ENCODE data around the gene ASTN2.

Gene ASTN2

DNA sequence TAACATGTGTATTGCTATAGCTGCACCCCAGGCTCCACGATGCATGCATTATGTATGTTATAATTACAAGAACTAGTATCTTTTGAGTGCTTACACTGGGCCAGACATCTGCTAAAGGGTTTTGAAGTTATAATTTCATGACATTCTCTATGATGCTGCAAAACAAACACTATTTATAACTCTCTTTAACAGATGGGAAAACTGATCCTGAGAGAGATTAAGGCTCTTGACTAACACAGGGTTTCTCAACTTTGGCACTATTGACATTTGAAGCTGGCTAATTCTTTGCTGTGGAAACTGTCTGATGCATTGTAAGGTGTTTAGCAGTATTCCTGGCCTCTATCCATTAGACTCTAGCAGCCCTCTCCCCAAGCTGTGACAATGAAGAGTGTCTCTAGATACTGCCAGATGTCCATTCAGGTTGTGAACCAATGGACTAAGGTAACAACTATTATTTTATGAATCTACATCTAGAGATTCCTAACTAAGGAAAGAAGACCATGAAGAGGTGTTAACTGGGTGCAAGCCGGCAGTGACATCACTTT lies 258.6 kb downstream of the ASTN2 start:
- DNase-seq, result no peak

DNA sequence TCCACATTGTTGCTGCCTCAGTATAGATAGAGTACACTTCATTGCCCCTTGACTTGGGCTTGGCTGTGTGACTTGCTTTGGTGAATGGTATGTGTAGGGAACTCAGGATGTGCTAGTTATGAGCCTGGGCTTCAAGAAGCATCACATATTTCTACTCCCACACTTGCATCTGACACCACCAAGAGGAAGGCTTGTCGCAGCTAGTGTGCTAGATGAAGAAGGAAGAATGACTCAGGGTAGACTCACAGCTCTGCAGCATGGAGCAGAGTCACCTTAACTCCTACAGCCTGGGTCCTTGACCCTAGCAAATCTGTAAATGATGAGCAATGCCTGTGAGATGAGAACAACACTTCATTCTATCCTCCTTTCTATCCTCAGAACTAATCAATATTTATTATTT lies 261.8 kb downstream of the ASTN2 start:
- no peak for DNase-seq

DNA sequence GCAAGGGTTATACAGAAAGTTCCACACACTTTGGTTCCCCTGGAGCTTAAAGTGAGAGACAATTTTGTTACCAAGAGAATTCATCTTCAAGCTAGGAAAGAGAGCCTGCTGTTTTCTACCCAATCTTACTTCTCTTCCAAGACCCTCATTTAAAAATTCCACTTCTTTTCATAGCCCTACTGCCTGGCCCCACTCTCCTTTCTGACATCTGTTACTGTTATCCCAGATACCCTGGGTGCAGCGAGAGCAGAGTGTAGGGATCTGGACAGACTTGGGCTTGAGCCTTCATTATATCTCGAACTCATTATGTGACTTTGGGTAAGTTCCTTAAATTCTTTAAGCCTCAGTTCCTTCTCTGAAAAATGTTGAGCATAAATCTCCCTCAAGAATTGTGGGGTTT lies 263.1 kb downstream of the ASTN2 start:
- no peak for DNase-seq

DNA sequence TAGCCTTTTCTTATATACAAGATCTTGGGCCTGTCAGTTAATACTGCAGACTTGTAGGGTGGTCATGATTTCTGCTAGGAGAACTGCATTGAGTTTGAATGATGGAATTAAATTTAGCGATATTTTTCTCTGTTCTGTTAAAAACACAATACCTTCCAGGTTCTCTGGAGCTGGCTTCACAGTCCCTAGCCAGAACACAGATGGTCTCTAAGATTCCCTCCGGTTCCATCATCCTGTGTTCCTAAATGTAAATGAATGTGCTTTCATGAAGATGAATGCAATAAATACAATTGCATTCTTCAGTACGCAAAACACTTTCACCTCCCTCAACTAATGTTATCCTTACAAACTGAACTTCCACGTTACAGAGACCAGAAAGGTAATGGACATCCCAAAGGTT lies 264.9 kb downstream of the ASTN2 start:
- DNase-seq, result no peak

DNA sequence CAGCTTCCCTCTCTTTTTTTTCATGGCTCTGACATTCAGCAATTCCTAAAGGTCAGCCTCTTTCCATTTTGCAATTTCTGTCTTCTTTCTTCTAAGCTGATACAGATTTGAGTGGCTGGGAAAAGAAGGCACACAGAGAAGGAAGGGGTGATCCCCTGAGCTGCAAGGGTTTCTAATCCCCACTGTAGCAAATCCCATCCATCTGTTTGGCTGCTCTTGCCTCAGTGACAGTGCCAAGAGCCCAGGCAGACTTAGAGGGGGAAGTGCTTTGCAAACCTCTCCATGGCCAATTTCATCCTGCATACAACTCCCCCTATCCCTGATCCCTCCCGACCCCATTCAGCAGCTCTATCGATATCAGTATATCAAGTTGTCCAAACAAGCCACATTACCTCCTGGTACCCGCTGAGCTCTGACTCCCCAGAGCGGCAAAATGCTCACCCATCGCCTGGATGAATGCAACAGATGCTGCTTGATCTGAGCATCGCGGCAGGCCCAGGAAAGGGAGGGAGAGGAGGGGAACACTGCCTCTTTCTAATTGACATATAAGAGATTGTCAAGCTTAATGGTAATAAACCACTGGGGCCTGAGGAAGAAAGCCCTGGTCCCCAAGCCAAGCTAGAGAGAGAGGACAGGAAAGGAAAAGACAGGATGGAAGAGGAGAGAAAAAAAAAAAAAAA lies 268.9 kb downstream of the ASTN2 start:
- no peak for DNase-seq

DNA sequence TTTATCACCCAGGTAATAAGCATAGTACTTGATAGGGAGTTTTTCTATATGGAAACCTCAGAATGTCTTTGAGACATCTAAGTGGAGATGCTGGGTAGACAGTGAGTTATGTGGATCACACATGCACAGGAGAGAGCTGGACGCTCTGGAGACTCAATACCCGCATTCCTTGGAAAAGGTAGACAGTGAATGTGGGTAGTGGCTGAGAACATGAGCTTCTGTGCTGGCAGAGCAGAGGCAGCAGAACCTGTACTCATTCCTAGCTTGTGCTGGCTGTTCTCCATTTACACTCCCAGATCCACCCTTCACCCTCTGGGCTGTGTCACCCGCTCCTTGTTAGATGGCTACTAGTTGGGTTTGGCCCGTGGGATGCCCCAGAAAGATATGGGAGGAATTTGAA lies 269.8 kb downstream of the ASTN2 start:
- DNase-seq, result no peak

DNA sequence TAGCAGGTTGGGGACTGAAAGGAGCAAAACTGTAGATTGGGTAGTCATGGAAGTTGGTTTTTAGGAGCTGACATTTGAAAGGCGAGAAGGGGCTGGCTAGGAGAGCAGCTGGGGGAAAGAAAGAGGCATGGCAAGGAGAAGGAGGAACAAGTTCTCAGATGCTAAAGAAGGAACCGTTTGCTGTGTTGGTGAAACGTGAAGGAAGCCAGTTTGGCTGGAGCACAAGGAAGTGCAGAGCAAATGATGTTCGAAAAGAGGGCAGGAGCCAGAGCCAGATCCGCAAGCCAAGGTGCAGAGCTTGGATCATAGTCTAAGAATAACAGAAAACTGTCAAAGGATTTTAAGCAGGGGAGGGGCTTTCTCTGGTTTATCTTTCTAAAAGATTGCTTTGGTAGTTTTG lies 276.6 kb downstream of the ASTN2 start:
- no peak for DNase-seq

DNA sequence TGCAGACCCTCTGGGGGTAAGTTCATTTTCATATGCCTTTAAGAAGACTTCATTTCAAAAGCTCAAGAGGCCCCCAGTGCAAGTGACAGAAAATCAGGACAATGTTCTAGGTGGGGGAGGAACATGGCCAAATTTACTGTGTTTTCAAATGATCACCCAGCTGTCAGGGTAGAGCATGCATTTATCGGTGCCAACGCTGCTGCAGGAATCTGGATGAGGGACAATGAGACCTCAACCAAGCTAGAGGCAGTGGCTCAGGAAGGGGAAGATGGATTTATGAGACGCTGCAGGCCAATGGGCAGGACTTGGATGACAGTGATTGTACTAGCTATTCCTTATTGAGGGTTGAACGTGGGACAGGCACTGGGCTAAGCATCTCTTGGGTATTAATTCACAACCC lies 278.4 kb downstream of the ASTN2 start:
- no peak for DNase-seq

DNA sequence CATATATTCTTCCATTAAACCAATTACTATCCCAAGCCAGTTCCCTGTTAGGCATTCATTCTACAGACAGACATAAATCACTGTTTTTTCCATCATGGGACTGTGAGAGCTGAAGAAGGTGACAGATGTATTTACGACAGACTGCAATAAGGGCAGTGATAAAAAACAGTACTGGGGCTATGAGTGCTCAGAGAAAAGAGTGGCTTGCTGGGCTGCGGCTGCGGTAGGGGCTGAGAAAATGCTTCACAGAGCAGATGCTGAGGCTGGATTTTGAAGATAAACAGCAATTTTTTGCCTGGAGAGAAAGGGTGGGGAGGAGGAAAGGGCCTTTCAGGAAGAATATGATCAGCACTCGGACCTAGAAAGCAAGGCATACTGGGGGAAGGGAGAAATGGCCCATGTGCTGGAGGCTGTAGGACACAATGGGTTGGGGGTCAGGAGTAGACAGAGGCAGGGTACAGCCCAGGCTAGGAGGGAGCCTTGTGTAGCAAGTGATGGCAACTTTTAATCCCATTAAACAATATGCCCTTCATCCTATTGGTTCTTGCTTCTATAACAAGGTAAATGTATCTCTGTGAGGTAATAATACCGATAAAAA lies 279.3 kb downstream of the ASTN2 start:
- DNase-seq, result no peak

DNA sequence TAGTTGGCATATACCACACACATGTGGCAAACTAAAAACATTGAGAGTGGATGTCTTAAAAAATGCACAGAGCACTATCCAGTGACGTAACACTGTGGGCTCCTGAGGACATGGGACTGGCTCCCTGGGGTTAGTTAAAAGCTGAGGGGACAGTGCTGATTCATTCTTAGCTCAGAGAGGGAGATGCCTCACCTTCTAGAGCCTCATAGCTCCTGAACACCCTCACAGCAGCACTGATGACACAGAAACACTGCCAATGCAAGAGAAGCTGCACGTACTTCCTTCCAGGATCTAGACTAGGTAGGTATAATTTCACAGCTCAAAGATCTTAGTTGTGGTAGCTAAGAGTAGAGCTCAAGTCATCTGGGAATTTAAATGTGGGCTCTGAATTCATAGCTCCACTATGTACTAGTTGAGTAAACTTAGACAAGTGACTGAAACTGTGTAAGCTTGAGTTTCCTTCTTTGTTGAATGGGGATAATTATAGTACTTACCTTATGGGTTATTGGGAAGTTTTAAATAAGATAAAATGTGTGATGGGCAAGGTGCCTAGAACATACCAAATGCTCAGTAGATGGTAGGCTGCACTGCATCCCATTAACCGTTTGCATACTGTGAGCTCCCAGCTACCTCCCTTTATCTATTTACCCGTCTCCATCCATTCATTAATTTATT lies 279.9 kb downstream of the ASTN2 start:
- DNase-seq, result no peak

DNA sequence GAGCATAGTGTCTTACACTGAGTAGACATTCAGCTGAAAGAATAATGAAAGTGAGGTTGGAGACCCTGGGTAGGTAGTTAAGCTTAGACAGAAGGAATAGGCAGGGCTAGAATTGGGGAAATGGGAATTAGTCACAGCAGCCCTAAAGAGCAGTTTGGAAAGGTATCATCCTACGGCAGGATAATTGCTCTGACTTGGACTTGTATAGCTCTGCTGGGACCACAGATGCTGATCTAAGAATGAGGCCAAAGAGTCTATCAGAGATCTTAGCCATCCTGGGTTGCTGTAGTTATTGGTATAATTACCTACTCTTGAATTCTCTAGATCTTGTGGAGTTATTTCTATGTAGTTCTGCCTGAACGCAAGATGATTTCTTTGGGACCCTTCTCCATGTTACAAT lies 288.0 kb downstream of the ASTN2 start:
- DNase-seq, result no peak

DNA sequence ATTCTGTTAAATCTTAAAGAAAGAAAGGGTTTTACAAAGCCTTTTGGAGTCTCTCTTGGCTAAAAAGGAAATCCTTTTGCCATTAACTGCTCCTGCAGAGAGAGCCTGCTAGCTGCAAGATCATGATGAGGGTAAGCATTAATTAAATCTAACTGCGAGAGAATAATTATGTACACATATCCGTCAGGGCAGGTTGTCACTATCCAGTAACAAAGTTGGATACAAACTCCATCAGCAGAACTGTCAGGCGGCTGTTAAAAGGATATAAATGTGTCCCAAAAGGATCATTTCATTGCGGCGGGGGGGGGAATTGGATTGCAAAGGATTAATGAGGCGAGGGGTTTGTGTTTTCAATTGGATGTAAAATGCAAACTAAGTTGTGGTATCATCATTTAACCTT lies 289.3 kb downstream of the ASTN2 start:
- DNase-seq, result no peak

DNA sequence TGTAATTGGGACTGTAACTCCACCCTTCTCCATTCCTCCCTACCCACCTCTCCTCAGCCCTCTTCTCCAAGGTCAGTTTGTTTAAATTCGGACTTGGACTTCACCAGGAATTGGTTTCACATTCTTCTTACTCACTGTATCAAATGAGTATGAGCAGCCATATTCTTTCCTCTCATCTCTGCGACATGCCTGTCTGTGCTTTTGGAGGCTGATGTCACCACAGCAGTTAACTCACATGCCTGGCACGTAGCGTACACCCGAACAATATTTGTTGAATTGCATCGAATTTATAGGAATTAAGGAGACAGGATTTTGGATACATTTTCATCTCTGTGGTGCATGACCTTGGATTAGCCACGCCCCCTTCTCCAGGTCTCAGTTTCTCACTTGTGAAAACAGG lies 291.1 kb downstream of the ASTN2 start:
- DNase-seq, result no peak

DNA sequence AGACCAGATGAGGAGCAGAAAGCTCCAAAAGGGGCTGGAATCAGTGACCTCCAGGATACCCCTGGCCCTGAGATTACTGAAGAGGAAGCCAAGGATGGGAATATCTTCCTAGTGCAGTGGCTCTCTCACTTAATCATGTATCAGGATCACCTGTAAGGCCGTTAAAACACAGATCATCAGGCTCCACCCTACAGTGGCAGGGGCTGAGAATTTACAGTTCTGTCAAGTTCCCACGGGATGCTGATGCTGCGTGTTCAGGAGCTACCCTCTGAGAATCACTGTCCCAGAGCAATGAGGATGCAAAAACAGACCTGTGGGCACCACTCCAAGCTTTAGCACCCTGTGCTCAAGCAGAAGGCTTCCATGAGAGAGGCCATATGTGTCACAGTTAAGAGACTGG lies 291.9 kb downstream of the ASTN2 start:
- no peak for DNase-seq

DNA sequence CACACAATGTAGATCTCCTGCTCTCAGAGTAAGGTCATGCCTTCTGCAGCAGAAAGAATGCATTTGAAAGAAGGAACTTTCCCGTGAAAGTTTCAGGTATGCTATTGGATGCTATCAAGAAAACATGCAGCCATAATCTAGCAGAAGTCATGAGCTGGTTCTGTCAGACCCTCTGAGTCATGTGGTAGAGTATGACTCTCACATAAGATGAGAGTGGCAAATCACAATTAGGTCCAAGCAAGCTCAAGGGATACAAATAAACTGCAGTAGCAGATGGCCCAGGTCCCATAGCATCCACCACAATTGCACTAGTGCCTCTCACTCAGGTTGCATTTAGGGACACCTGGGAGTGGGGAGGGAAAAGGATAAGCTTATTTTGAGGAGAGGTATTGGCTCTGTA lies 292.8 kb downstream of the ASTN2 start:
- DNase-seq, result no peak

DNA sequence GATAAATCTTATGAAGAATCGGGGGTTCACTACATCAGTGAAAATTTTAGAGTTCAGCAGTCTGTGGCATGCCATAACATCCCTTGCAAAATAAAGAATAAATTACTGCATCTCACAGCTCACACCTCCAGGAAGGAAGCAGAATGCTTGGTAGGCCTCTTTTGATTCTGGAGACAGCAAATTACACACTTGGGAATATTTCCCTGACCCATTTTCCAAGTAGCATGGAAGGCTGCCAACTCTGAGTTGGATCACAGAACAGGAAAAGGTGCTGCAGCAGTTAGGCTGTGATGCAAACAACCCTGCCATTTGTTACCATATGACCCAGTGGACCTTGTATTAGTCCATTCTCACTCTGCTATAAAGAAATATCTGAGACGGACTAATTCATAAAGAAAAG lies 293.5 kb downstream of the ASTN2 start:
- no peak for DNase-seq

DNA sequence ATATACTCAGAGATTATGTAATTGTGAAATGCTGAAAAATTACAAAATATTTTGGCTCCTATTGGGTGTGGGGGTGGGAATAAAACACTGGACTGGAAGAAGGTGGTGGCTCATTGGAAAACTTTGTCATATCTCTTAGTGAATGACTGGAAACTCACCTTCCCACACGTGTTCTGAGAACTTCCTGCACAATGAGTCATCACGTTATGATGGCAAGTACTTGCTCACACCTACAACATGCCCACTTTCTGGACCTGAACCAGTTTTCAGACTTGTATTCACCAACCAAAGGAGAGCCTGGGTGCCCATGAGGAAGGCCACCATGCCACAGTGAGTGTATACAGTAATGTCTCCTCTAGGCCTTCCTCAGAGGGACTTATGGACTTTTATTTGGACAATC lies 294.8 kb downstream of the ASTN2 start:
- no peak for DNase-seq

DNA sequence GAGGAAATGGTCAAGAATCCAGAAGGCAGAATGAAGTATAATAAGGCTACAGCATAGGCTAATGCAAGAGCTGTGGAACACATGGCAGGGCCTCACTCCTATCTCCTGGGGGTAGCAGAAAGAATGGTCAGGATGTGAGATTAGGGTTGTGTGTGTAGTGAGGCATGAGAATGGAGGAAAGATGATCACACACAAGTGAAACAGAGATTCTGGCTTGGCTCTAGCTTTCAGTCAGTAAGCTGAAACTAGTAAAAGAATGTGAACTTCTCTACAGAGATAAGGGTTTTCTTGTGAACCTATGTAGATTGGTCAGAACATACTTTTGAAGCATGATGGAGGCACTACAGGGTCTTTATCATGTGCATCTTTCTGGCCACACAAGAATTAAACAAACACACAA lies 298.8 kb downstream of the ASTN2 start:
- DNase-seq, result no peak

DNA sequence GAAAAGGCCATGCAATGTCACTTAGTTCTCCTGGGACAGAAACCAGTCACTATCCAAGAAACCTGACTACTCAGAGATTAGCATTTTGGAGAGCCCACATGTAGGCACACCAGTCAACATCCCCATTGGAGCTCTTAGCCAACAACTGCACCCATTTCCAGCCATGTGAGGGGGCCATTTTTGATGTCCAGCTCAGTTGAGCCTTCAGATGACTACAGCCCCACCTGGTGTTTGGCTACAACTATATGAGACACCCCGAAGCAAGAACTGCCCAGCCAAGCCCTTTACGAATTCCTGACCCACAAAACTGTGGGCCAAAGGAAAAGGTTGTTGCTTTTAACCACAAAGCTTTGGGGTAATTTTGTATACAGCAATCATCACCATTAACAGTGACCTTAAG lies 300.1 kb downstream of the ASTN2 start:
- DNase-seq, result no peak

DNA sequence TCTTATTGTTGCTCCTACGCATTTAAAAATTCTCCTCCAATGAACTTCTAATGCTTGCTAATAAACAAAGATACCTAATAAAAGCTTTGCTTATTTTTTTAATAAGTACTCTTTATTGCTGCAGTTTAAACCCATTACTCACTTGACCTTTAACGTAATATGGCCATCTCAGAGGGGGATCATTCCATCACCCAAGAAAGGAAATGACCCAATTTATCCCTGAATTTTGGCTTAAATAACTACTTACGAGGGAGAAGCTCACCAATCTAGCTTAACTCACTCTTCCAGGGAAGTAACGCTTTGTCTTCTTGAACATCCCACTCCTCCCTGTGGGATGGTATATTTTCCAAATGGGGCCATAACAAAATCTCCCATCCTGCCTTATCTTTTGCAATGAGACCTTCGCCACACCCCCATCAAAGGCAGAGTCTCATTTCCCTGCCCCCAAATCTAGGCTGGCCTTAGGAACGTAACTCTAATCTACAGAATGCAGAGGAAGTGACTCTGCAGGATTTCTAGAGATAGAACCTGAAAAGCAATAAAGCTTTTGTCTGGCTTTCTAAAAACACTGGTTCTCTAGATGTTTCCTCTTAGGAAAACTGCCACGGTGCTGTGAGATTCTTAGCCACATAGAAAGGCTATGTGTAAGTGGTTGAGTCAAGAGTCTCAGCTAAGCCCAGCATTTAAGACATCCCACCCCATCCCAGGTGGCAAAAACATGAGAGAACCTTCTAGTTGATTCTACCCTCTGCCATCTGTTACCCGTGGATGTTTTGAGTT lies 310.0 kb downstream of the ASTN2 start:
- no peak for DNase-seq

DNA sequence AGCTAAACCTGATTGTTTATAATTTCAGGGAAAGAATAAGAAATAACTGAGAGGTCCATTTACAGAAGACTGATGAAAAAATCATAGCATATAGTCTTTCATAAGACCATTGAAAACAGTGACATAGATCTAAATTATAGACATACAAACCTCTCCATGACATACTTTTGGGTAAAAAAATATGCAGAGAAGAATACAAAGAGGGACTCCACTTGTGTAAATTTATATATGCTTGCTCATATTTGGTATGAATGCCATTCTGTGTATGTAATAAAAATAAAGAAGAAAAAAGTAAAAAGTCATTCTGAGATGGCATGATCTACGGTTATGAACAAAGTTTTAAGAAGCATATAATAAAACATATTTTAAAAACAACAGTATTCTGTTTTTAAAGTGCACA lies 310.7 kb downstream of the ASTN2 start:
- DNase-seq, result no peak

DNA sequence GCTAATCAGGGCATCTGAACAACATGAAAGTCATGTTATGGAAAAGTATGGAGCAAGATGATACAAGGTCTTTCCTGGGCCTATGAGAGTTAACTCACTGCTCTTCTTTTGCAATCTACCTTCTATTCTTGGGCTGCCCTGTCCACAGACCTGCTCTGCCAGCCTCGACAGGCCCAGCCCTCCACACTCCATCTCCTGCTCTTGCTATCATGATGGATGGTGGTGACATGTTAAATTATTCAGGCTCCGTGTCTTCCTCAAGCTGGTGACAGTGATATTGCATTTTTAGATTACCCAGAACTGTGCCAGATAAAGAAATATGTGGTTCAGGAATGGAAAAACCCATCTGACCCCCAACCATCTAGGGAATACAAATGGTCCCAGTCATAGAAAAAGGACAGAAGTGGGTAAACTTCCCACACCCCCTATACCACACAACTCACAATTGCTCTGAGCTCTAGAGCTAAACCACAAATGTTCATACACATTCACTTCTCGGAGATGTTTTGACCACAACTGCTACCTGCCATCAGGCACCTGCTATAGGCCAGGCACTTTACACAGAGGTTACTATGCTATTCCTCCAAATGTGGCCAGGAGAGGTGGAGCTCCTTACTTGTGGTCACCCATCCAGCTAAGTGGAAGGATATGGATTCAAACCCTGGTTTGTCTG lies 311.3 kb downstream of the ASTN2 start:
- DNase-seq, result no peak

DNA sequence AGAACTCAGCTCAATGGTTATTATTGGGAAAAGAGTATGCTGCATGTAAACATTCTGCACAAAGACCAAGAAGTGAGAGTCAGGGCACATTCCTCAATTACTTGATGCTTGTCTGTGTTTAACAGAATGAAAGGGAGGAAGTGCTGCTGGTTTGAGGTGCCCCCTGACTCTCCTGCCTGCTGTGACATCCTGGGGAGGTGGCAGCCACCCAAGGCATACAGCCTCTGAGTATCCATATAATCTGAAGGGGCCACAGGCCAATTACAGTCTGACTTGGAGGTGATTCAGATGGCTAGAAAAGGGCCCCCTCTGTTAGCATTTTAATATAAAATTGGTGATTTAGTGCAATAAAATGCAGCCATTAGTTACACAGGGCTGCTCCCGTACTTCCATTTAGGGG lies 313.8 kb downstream of the ASTN2 start:
- DNase-seq, result no peak

All from T-helper 9 cell (primary cell).